ENCODE measurements around the gene TULP4.

DNA sequence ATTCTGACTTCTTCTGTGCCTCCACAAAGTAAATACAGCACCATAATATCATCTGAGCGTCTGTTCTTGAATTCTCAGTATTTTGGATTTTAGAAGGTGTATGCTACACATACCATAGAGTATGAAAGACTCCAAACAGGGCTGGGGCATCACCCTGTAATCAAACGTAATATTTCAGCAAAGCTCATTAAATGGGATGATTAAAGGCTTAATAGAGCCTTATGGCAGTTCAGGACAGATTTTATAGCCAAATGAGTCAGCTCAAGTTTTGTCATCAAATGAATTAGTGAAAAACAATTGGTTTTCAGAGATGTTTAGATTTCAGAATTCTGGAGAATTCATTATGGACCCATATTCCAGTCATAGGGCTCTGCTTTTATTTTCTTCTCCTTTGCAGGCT, 68.9 kb downstream of the TULP4 start:
- TF ChIP-seq GTF2F1 (IDR thresholded peaks at IDR 0.05; ENCODE audit: borderline replicate concordance, low read depth, low read length) (no peak), YY1 (IDR thresholded peaks at IDR 0.05; ENCODE audit: low read depth, low read length) (no peak), RAD21 (IDR thresholded peaks at IDR 0.05 in 1 of 2, conservative IDR thresholded peaks at IDR 0.05 in 1 of 2; ENCODE audit: low read depth in 2 of 2, low read length in 2 of 2) (no peak)
